ENCODE data around the gene CNIH4.

DNA sequence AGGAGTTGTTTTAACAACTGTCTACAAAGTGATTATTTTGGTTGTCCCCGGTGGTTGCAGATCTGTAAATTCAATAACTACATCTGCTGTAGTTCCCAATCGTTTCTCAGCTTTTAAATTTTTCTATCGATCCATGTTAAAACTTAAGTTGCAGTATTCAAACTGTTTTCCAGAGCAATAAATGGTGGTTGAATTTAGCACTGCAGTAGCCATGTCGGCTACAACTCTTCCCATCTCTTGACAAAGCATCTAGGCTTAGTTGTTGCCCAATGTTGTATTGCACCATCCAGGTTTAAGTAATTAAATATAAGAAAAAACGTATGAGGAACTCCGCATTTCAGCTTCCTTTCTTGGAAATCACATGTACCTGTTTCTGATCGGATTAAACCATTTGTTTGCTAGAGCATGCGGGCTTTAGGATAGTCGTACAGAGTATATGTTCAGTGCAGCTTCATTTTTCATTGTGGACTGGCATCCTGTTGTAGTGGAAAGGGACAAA lies 996 bp downstream of the CNIH4 start:
- TF ChIP-seq POLR2AphosphoS5 (IDR thresholded peaks at IDR 0.05; ENCODE audit: low read depth, low read length) = no peak
- no peak for TF ChIP-seq PAX5 (IDR thresholded peaks at IDR 0.05; ENCODE audit: insufficient read depth, low read length, severe bottlenecking)
- no peak for TF ChIP-seq TAF1 (IDR thresholded peaks at IDR 0.05; ENCODE audit: low read depth, low read length)
